HG02981 (cell line): Measurements from ENCODE around the gene AHDC1.

ENCODE experiments used
- ATAC-seq: cut with Tn5 transposase; IDR thresholded peaks from one replicate; pipeline ENCODE4 v1.9.1; 2021; ENCODE audit warnings: mild to moderate bottlenecking, moderate library complexity; ENCODE audit not compliant: unreplicated experiment

Gene AHDC1

DNA sequence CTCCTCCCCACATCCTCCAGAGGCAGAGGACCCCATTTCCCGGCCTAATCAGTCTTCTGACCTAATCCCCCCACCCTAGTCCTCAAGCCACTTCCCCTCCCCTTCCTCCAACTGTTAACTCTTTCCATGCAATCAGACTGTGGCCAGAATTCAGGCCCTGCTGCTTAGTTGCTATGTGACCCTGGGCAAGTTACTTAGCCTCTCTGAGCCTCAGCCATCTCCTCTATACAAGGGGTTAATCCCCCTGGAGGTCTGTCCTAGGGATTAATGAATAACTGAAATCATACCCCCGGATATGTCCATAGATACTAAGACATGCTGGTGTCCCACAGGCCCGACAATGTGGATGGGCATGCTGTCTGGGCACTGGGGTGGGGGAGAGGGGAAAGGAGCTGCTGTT, 18.3 kb downstream of the AHDC1 start:
- no peak for ATAC-seq

DNA sequence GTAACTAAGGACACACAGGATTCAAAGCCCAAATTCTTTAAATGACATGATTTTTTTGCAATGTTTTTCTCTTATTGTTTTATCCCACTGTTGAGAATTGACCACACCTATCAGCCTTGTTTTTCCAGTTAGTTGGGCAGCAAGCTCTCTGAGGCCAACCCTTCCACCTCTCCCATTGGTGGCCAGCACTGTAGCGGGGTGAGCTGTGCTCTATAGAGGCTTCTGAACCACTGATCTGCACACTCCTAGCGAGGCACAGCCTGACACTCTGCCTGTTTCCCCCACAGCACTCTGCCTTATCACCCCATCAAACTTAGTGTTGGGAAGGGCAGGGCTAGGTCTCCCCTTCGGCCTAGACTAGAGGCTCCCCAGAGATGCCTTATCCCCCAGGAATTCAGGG, 19.5 kb downstream of the AHDC1 start:
- ATAC-seq: no peak

DNA sequence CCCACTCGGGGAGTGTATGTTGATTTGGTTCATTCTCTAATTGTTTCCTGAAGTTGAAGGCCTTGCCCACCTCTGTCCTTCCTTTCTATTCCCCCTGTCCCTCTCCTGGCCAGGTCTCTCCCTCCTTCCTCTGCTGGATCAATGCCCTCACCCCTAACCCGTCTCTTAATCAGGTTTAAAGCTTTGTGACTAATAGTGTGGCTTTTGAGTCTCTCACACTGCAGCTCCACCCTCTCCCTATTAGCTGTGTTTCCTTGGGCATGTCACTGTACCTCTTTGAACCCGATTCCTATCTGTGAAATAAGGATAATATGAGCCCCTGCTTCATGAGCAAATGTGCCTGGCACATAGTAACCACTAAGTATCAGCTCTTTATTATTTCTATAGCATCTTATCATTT, 20.5 kb downstream of the AHDC1 start:
- no peak for ATAC-seq

DNA sequence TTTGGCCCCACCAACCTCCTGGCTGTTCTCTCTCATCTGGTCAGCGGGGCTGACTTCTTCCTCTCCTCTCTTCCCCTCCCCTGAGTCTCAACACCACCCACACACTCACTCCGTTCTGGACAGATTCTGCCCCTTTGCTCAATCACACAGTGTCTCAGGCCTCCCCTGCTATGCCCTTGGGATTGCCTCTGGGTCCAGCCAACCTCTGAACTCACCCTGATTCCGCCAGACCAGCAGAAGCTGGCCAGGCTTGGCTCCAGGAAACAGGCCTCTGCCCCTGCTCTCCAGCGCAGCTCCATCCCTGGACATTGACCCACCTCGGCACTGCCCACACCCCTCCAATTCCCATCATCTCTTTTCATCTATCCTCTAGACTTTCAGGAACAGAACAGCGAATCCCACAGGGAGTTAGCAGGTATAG, 22.1 kb downstream of the AHDC1 start:
- no peak for ATAC-seq

DNA sequence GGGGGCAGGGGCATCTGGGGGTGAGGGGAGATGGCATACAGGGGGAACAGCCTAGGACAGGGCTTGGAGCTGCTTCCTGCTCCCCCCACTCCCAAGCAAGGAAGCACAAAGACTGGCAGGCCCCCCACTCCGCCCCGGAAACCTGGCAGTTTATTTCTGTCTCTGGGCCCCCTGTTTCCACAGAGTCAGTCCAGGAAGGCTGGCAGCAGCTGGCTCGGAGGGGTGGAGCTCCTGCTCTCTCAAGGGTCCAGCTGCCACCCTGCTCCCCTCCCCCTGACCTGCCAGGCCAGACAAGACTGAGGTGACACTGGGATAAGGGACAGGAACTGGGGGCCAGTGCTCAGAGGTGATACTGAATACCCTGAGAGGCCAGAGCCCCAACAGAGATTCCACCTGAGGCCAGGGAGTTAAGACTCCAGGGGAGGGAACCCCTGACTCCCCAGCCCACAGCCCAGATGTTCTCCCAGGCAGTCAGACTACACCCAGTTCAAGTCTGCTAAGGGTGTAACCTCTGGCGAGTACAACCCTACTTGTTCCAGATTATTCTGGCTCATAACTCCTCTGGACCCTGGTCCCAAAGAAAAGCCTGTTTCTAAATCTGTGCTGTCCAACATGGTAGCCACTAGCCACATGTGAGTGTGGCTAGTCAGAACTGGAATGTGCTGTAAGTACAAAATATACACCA, 26.3 kb downstream of the AHDC1 start:
- ATAC-seq: no peak

DNA sequence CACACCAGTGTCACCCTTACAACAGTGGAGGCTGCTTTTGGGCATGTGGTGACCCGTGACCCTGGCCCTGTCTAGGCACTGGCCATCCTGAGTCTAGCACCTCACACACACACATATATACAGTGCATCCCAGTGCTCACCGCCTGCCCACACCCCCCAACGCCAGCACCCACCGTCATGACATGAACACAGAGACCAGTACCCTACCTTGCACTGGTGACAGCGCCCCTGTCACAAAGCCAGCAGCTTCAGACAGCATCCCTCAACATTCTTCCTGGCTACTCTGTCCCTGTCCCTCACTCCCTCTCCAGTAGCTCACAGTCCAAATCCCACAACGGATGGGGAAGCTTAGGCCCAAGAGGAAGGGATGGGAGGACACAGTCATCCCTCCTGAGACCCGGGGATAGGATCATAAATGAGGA, 27.1 kb downstream of the AHDC1 start:
- ATAC-seq: no peak

DNA sequence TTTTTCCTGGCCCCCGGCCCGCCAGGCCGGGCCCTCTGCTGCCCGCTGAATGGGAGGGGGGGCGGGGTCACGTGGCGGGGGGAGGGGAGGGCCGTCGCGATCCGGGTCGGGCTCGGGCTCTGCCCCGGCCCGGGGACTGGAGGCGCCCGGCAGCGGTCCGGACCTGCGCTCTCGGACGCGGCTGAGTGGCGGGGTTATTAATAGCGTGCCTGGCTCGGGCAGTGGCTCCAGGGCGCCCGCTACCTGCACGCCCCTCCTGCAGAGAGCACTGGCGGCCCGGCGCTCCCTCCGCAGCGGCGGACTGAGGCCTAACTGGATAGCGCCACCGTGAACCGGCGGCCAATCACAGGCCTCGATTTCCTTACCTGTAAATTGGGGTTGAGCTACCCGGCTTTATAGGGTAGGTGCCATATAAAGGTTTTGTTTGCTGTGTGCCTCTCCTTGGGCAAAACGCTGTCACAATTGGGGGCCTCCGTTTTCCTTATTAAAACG, 28.1 kb downstream of the AHDC1 start:
- no peak for ATAC-seq

DNA sequence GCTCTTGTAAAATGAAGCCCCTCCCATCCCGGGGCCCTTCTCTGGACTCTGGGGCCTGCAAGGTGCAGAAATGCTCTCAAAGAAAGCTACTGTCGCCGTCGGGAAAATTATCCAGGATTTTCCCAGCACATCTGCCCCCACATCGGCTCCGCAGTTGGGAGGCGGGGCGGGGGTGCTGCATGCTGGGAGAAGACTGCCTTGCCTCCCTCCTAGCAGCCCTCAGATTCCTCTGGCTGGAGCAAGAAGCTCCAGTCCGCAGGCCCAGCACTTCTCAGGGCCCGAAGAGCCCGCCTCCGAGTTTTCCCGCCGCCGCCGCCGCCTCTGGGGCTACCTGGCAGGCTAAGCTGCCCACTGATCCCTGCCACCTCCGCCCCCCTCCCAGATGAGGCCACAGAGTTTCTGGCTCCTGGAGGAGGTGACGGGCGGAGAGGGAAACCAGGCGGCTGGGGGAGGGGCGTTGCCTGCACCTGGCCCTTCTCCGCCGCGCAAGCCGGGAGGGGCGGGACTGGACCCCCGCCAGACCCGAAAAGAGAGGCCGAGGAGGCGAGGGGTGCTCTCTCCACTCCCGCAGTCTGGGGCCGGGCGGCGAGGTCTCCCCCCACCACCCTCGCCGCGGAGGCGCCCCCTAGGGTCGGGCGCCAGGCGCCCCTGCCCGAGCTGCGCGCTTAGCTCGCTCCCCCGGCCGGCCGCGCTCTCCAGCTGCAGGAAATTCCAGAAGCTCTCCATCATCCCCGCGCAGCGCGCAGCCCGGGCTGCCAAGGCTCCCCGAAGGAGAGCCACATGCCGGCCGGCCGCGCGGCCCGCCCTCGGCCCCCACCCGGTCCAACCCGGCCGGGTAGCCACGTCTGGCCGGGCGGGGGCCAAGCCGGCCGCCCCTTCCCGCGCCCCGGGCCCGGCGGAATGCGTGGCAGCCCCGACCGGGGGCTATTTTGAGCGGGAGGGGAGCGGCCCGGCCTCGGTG, 28.8 kb downstream of the AHDC1 start:
- ATAC-seq: no peak

DNA sequence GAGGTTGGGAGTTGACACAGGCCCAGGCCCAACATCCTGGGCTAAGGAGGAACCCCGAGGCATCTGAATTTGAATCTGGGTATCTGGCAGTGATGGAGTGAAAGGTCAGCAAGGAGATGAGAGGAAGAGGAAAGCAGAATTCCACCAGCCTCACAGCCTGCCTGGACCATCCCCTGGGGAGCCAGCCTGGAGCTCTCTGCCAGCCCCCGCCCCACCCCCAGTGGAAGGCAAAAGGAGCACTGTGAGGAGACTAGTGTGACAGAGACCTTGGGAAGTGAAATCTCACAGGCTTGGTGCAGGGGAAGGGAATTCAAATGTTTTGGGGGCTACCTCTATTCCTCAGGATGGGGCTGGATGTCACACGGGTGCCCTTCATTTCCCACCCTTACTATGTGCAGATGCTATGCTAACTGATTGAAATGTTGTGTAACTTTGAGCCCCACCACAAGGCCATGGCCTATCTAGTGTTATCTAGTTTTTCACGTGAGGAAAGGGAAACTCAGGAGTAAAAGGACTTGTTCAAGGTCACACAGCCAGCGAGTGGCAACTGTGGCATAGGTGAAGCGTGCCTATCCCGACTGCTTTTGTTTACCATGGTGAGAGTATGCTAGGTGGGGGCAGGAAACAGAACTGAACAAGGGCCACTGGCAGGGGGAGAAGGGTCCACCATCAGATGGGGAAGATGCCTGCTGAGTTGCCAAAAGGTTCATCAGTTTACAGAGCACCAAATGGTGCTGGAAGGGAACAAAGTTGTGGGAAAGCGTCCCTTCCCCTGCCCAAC, 29.8 kb downstream of the AHDC1 start:
- no peak for ATAC-seq

DNA sequence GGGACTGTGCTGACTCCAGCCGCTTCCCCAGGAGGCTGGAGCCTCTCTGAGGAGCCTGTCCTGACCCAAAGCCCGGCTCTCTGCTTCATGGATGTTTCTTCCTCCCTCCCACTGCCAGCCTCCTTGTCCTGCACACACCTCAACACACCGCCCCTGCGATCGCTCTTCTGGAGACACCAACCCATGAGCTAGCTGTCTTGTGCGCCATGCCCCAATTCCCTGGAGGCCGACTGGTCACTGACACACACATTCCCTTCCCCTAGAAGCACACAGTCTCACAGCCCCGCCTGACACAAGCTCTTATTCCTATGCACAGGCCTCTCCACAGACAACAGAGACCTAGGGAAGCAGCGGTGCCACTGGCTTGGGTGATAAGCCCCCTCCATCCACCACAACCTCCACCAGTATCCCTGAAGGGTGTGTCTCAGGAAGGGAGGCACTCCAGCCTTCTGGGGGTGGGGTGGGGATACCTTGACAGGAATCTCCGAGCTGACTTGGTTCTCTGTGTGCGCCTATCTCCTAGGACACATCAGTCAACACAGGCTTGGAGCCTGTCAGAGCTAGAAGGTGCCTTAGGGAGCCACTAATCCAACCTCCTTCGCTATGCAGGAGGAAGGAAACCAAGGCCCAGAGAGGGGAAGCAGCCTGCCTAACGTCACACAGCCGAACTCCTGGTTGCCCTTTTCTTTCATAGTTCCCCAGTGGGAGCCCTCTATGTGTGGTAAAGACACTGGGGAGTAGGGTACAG, 31.1 kb downstream of the AHDC1 start:
- ATAC-seq: no peak

DNA sequence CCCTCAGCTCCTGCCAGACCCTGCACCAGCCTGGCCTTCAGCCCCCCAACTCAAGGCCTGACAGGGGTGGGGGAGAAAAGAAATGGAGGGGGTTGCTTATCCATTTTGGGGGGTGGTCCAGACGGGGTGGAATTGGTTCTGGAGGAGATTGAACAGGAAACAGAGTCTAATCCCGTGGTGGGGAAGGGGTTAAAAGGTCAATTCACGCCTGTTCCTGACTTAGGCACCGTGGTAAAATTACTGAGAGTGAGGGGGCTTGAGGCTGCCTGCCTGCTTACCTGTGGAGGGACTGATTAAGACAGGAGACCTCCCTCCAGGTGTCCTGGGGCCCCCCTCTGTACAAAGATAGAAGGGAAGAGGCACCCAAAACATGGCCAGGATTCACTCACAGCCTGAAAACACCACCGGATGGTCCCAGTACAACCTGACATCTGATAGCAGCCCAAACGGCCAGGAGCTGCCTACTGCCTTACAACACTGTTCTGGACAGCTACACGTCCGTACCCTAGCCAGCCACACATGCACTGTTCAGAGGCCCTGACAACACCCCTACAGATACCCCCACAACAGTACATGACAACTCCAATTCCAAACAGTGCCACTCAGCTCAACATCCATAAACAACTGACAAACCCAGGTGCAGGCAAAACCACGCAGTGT, 31.8 kb downstream of the AHDC1 start:
- no peak for ATAC-seq

DNA sequence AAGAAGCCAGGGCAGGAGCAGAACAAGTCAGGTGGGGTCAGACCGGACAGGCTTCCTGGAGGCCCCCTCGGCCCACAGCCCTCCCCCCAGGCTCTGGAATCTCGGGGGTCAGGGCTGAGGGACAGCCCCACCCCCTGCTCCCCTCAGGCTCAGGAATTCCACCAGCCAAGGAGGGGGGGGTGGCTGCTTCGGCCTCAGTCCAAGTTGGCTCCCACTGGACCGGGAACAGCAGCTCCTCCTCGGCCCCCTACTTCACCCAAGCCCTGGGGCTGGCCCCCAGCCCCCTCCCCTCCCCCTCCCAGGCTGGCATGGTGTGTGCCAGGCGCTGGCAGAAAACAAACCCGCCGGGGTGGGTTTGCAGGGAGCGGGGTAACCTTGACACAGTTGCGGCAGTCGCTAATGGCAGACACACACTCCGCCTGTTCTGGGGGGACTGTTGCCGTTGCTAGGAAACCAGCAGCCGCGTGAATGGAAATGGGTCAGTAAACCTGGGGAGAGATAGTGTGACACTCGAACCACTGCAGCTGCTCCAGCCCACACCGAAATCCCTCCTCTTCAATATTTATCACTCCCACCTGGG, 32.4 kb downstream of the AHDC1 start:
- ATAC-seq: no peak

DNA sequence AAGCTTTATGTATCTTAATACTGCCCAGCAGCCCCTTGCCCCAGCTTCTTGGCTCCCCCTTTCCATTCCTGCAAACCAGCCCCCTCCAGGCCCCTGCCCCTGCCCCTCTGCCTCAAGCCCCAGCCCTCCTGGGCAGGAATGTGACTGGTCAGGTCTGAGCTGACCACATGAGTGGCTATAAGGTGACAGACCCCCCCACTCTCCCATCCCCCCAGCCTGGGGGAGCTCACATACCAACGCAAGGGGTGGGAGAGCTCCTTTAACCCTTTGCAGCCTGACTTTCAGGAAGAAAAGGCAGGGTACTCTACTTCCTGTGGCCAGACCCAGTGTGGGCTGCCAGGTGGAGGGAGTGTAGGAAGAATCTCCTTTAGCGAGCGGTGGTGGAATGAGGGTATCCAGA, 33.2 kb downstream of the AHDC1 start:
- no peak for ATAC-seq

DNA sequence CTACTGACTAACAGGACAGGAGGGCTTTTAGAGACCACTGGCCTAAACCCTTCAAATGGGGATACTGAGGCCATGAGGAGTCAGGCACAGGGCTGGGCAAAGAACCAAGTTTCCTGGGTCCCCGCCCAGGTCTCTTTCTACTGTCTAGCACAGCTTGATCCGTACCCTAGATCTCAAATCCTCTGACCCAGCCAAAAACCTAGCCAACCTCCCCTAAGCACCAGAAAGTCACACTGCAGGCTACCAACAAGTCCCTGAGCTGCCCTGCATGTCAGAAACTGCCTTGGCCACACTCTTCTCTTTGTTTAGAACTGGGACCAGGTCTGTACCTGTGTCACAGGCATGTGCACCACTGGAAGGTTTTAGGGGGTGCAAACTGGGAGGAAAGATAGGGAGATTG, 33.6 kb downstream of the AHDC1 start:
- ATAC-seq: no peak

DNA sequence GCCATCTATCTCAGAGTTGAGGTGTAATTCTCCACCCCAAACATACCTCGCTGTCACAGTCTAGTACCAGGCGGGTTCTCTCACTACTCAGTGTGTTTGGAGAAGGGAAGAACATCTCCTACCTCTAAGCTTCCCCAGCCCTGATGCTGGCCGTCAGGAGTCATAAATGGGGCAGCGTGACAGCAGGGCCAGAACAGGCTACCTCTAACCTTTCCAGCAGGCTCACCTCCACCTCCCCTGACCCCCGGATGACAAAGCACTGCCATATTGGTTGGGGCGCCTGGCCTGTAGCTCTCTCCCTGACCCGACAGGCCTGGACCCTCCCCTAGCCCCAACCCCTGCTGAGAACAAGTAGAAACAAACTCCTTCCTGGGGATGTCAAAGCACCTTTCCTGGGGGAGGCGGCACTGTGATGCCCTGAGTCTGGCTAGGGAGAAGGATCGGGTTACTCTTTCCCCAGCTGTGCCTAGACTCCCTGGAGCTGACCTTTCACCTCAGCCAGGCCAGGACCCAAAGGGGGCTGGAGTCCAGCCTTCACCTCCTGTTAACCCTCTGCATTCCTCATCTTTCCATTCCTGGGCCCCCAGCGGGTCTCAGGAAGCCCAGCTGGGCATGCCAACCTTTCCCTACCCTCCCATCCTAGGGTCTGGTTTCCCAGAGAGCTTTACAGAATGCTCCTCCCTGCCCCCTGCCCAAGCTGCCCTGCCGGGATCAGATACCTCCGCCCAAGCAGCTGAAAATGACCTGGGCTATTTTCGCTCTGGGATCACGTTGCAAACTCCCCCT, 34.2 kb downstream of the AHDC1 start:
- no peak for ATAC-seq

DNA sequence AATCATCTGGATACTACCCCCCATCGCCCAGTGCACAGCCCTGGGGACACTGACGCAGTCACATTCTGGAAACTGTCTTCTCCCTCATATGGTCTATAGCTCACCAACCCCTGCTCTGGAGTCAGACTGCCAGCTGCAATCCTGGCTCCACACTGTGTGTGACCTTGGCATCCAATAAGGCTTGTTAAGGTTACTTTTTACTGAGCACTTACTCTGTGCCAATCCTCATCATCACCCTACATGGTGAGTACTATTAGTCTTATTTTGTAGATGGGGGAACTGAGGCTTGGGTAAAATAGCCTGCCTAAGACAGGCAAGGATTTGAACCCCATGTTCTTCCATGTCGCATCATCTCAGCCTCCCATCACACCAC, 34.9 kb downstream of the AHDC1 start:
- no peak for ATAC-seq

DNA sequence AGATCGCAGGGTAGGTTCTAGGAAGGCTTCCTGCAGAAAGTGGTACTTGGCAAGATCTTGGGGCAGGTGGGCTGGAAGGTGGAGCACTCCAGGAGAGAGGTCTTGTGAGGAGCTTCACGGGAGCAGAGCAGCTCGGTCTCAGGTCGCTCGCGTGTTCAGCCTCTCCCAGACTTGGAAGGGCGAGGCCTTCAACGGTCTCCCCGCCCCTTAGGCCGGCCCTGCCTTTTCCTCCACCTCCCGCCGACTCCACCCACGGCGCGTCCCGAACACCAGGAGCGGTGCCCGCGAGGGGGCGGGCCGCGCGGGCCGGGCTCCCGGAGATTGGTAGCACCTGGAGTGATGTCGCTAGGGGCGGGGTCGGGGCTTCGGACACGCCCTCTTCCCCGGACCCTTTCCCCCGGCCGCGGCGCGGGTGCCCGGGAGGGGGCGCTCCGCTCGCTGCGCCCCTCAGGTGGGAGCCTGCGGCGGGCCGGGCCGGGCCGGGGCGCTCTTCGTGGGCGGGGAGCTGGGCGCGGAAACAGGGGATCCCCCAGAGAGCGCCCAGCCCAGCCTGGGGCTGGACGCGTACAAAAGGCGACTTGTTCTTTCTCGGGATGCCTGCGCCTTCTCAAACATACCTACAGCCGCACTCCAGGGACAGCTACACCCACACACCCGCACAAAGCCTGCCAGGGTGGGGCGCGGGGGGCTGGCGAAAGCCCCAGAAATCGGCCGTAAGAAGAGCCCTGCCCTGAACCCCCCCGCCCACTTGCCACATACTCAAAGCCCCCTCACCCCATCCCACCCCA, 35.5 kb downstream of the AHDC1 start:
- ATAC-seq: peak; percentile 79

DNA sequence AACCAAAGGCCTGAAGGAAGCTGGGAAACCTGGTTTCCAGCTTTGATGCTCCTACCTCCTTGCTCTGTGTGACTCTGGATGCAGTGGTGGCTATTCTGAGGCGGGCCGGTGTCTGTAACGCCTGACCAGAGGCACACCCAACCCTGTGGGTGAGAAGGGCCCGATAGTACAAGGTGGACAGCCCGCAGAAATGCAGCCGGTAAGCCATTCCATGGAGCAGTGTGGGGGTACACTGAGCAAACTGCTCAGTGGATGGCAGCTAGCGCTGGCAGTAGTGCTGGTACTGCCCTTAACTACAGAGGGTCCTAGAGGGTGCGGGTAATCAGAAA, 36.0 kb downstream of the AHDC1 start:
- ATAC-seq: no peak
